Adrenal gland (tissue), 5 donors: ENCODE results near the gene FAM118B.

ENCODE experiments used
- POLR2A ChIP-seq, 2 donors: fragments of 450-650 bp; IDR thresholded peaks; one replicate each; pipeline ENCODE4 v1.6.1; 2017; ENCODE audit warnings: antibody characterized with exemption in 2 of 2, mild to moderate bottlenecking in 2 of 2, moderate library complexity in 1 of 2
- TF ChIP-seq, protein P1 (sequence below), 6 experiments: fragments of 450-650 bp in 4 of 6; fragments of 200-600 bp in 2 of 6; sonication (generic) in 1 of 6; IDR thresholded peaks; 1 replicate in 5 of 6; 2 replicates in 1 of 6; pipeline versions ENCODE4 v1.5.1 to v1.8.0; 2016 to 2021; ENCODE audit warnings: antibody characterized with exemption in 6 of 6, mild to moderate bottlenecking in 2 of 6, moderate library complexity in 1 of 6
- donor health status: DM: no; HTN: no; CAD: no.

DNA sequence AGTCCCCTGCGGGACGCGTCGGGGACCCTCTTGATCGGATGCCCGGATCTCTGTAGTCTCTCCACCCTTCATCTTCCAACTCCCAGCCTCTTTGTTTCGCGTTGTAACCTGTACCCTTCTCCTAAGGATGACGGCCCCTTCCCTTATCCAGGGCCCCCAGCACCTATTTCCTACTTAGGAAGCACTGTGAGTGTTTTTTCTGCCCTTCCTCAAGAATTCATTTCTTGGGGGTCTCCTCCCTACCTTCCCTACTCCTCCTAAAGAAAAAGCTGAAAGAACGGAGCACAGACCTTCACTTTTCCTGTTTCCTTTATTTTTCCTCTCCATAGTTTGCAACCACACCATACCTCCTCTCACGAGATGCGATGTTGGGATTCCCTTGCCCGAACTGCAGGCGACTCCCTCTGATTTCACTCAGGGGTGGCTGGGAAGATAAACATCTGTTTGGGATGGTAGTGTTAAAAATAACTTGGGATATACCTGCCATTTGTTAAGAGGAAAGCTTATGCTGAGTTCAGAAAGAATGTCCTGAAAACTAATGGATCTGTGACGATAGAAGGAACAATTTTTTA, 593 bp downstream of the FAM118B start:
- TF ChIP-seq, protein P1, sequence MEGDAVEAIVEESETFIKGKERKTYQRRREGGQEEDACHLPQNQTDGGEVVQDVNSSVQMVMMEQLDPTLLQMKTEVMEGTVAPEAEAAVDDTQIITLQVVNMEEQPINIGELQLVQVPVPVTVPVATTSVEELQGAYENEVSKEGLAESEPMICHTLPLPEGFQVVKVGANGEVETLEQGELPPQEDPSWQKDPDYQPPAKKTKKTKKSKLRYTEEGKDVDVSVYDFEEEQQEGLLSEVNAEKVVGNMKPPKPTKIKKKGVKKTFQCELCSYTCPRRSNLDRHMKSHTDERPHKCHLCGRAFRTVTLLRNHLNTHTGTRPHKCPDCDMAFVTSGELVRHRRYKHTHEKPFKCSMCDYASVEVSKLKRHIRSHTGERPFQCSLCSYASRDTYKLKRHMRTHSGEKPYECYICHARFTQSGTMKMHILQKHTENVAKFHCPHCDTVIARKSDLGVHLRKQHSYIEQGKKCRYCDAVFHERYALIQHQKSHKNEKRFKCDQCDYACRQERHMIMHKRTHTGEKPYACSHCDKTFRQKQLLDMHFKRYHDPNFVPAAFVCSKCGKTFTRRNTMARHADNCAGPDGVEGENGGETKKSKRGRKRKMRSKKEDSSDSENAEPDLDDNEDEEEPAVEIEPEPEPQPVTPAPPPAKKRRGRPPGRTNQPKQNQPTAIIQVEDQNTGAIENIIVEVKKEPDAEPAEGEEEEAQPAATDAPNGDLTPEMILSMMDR (IDR thresholded peaks at IDR 0.05) = no peak
- TF ChIP-seq POLR2A (IDR thresholded peaks at IDR 0.05) = no peak
